WTC11 (cell line): Measurements from ENCODE around the gene KRT12. TPM values are rescaled to one million over a fixed set of nuclear protein-coding genes. Genes with fewer than 3 reads are reported as not detected.

ENCODE experiments used
- ATAC-seq: fragments of 200-7000 bp; cut with Tn5 transposase; 2 replicates; pipeline ENCODE4 v1.10.0; 2021; ENCODE audit warnings: mild to moderate bottlenecking, moderate library complexity
- CTCF ChIA-PET: fragments of 300-600 bp; sonication (Branson Sonifier 250); formaldehyde crosslinking; loops from one replicate; lab custom pipeline; 2021; ENCODE audit warnings: antibody characterized with exemption; lab: Charles Lee
- POLR2A ChIA-PET: fragments of 350-600 bp; sonication (Branson Sonifier 250); formaldehyde crosslinking; loops from one replicate; lab custom pipeline; 2021; ENCODE audit warnings: antibody characterized with exemption; lab: Charles Lee
- DNase-seq: peaks from one replicate; pipeline ENCODE4 v3.0.0; 2021; ENCODE audit warnings: low spot score
- H3K27ac Mint-ChIP-seq: 2 replicates; pipeline ENCODE4 v1.8.0; 2021; ENCODE audit warnings: mixed read lengths
- H3K27me3 Mint-ChIP-seq: 2 replicates; pipeline ENCODE4 v1.8.0; 2021; ENCODE audit warnings: low read depth, mild to moderate bottlenecking, moderate library complexity, mixed read lengths
- H3K36me3 Mint-ChIP-seq: 2 replicates; pipeline ENCODE4 v1.8.0; 2021; ENCODE audit warnings: mixed read lengths
- H3K4me1 Mint-ChIP-seq: 2 replicates; pipeline ENCODE4 v1.8.0; 2022; ENCODE audit warnings: mixed read lengths
- H3K4me3 Mint-ChIP-seq: 2 replicates; pipeline ENCODE4 v1.8.0; 2021; ENCODE audit warnings: mild to moderate bottlenecking, moderate library complexity, mixed read lengths
- H3K9me3 Mint-ChIP-seq: 2 replicates; pipeline ENCODE4 v1.8.0; 2021; ENCODE audit warnings: mixed read lengths
- KAT7 ChIP-seq: sonication (generic); formaldehyde crosslinking; IDR thresholded peaks from 2 replicates; pipeline ENCODE4 v1.8.1; 2023; ENCODE audit warnings: missing genetic modification reagents, mild to moderate bottlenecking, borderline replicate concordance
- NFYB ChIP-seq: sonication (generic); formaldehyde crosslinking; conservative IDR thresholded peaks from 2 replicates; pipeline ENCODE4 v1.8.0; 2022; ENCODE audit warnings: low read depth, missing genetic modification reagents
- NR3C1 ChIP-seq: sonication (generic); formaldehyde crosslinking; conservative IDR thresholded peaks from 2 replicates; pipeline ENCODE4 v1.8.1; 2023; ENCODE audit warnings: low read depth, mild to moderate bottlenecking, missing genetic modification reagents
- STAT6 ChIP-seq: sonication (generic); formaldehyde crosslinking; conservative IDR thresholded peaks from 2 replicates; pipeline ENCODE4 v1.8.1; 2023; ENCODE audit warnings: mild to moderate bottlenecking, low read depth, missing genetic modification reagents, moderate library complexity
- total RNA-seq: library from RNA; stranded (reverse); gene quantifications from 3 replicates; pipeline ENCODE4 v1.2.3, GENCODE V29; 2021
- TF ChIP-seq, protein P1 (sequence below): sonication (generic); formaldehyde crosslinking; IDR thresholded peaks from 2 replicates; pipeline ENCODE4 v1.8.1; 2022; ENCODE audit warnings: mild to moderate bottlenecking, missing genetic modification reagents, moderate library complexity, borderline replicate concordance
- TF ChIP-seq, protein P2 (sequence below): sonication (generic); formaldehyde crosslinking; IDR thresholded peaks from 2 replicates; pipeline ENCODE4 v1.8.0; 2022; ENCODE audit warnings: mild to moderate bottlenecking, missing genetic modification reagents
- TF ChIP-seq, protein P3 (sequence below): sonication (generic); formaldehyde crosslinking; IDR thresholded peaks from 2 replicates; pipeline ENCODE4 v1.8.1; 2022; ENCODE audit warnings: mild to moderate bottlenecking, moderate library complexity, missing genetic modification reagents

The KRT12 gene
- total RNA-seq, 1 experiment from 2014 or later = not detected

- TF ChIP-seq, protein P1, sequence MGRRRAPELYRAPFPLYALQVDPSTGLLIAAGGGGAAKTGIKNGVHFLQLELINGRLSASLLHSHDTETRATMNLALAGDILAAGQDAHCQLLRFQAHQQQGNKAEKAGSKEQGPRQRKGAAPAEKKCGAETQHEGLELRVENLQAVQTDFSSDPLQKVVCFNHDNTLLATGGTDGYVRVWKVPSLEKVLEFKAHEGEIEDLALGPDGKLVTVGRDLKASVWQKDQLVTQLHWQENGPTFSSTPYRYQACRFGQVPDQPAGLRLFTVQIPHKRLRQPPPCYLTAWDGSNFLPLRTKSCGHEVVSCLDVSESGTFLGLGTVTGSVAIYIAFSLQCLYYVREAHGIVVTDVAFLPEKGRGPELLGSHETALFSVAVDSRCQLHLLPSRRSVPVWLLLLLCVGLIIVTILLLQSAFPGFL (CRISPR knock-in tag) = no peak
- TF ChIP-seq STAT6 = no peak
Observed at GRCh38 chr17:40888196-40888720, 21.2 kb upstream of the KRT12 start (continued).

DNA sequence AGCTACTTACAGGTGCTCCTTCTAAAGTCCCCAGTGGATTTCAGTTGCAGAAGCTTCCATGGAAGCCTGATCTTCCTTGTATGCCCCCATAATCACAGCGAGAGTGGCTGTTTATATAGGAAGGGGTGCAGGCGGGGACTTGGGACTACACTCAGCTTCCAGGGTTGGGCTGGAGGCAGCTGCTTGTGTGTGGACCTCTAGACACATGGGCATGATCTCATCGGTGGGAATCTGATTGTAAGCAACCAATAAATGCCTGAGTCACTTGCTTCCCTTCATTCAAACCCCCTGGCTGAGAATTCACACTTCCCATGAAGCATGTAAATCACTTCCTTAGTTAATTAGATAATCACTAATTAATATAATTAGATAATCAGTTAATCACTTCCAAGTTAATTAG lies 19.1 kb upstream of the KRT12 start:
- H3K9me3 Mint-ChIP-seq = no peaks in the 10 kb centered on the region
- no peaks in the 10 kb centered on the region for H3K36me3 Mint-ChIP-seq
- H3K27me3 Mint-ChIP-seq = no peaks in the 10 kb centered on the region; the same call in 1 of the 2 replicates
- H3K4me1 Mint-ChIP-seq = no peaks in the 10 kb centered on the region
- H3K4me3 Mint-ChIP-seq = no peak overlapping the region
- ChIA-PET POLR2A (no interaction called here), CTCF (interaction anchor here (1.0 to 1.4 kb wide), 2 partner anchors 23 to 663 kb away, joined by 3 to 6 read pairs; no protein-coding TSS in a partner anchor)
- no peak for DNase-seq
- TF ChIP-seq, protein P2, sequence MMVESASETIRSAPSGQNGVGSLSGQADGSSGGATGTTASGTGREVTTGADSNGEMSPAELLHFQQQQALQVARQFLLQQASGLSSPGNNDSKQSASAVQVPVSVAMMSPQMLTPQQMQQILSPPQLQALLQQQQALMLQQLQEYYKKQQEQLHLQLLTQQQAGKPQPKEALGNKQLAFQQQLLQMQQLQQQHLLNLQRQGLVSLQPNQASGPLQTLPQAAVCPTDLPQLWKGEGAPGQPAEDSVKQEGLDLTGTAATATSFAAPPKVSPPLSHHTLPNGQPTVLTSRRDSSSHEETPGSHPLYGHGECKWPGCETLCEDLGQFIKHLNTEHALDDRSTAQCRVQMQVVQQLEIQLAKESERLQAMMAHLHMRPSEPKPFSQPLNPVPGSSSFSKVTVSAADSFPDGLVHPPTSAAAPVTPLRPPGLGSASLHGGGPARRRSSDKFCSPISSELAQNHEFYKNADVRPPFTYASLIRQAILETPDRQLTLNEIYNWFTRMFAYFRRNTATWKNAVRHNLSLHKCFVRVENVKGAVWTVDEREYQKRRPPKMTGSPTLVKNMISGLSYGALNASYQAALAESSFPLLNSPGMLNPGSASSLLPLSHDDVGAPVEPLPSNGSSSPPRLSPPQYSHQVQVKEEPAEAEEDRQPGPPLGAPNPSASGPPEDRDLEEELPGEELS (CRISPR knock-in tag) = no peak
- ATAC-seq = no peak
- H3K27ac Mint-ChIP-seq = no peak overlapping the region

GRCh38 chr17:40884708-40885512 lies 17.9 kb upstream of the KRT12 start, which contains the start of gene KRT20:
Gene KRT20 (minus strand): TSS chr17:40885242. CDS start chr17:40885185, 57 bp downstream.
- POLR2A ChIA-PET = interaction anchor here (0.7 kb wide), 1 partner anchor 644 kb away, joined by 3 read pairs; no protein-coding TSS in a partner anchor
- ATAC-seq (0 out of 2 replicates have a peak, but pooled peaks have one; percentile 26), DNase-seq (no peak)
- CTCF ChIA-PET = interaction anchor here (0.6 to 1.7 kb wide), 5 partner anchors 12 to 735 kb away, joined by 3 to 8 read pairs (median 6); no protein-coding TSS in a partner anchor
- H3K4me3 Mint-ChIP-seq = no peak within 1 kb of the TSS
- no peaks in the 10 kb centered on the region for H3K9me3 Mint-ChIP-seq
- no peaks in the 10 kb centered on the region for H3K4me1 Mint-ChIP-seq
- no peaks in the 10 kb centered on the region for H3K36me3 Mint-ChIP-seq
- no peak within 1 kb of the TSS for H3K27ac Mint-ChIP-seq
- H3K27me3 Mint-ChIP-seq = no peaks in the 10 kb centered on the region; the same call in 1 of the 2 replicates
- TF ChIP-seq, protein P3, sequence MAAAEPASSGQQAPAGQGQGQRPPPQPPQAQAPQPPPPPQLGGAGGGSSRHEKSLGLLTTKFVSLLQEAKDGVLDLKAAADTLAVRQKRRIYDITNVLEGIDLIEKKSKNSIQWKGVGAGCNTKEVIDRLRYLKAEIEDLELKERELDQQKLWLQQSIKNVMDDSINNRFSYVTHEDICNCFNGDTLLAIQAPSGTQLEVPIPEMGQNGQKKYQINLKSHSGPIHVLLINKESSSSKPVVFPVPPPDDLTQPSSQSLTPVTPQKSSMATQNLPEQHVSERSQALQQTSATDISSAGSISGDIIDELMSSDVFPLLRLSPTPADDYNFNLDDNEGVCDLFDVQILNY (CRISPR knock-in tag) = no peak
- no peak for TF ChIP-seq KAT7 (CRISPR knock-in tag)

DNA sequence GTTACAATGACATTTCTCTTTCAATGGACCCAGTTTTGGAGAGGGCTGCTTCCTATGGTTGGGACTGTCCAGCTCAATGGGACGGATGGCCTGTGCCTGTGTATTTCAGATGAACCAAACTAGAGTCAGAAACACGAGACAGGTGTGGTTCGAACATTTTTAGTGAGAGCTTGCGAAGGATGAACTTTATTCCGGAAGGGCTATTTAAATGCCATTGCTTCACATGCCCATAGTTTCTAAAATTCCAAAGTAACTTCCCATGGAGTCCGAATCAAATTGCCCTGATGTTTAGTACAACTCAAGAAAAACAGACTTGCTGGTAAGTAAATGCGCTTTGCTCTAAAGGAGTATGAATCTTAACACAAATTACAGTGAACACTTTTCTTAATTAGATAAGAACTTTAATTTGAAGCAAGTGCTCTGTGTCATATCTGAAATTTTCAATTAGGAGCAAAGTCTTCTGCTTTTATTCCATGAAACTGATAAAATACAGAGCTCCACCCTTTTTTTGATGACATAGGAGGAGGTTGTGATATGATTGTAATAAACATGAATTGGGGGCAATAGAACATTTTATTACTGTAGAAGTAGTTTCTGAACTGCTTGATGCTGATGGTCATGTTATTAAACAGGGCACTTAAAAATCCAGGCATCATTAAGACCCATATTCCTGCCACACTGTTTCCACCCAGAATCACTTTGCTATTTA lies 16.8 kb upstream of the KRT12 start:
- no peaks in the 10 kb centered on the region; the same call in 1 of the 2 replicates for H3K27me3 Mint-ChIP-seq
- ChIA-PET CTCF (interaction anchor here (1.2 to 1.7 kb wide), 2 partner anchors 10 to 20 kb away, joined by 6 to 8 read pairs; no protein-coding TSS in a partner anchor), POLR2A (interaction anchor here (0.7 kb wide), 1 partner anchor 645 kb away, joined by 3 read pairs; no protein-coding TSS in a partner anchor)
- H3K4me1 Mint-ChIP-seq = no peaks in the 10 kb centered on the region
- H3K36me3 Mint-ChIP-seq = no peaks in the 10 kb centered on the region
- no peak for TF ChIP-seq NFYB (CRISPR knock-in tag)
- no peak for TF ChIP-seq NR3C1 (CRISPR knock-in tag)
- no peak overlapping the region for H3K4me3 Mint-ChIP-seq
- H3K9me3 Mint-ChIP-seq = no peaks in the 10 kb centered on the region
- DNase-seq = no peak
- no peak overlapping the region for H3K27ac Mint-ChIP-seq
- ATAC-seq = no peak
